AG10803 (cell line): ENCODE data around the gene GAST.

ENCODE experiments used
- DNase-seq: peaks from one replicate; pipeline ENCODE4 v3.0.0; 2010; ENCODE audit warnings: low read depth
- H3K4me3 ChIP-seq: 2 replicates; pipeline ENCODE4 v1.5.1; 2011; ENCODE audit warnings: mild to moderate bottlenecking, low read length, control low read depth
- TF ChIP-seq, protein P1 (sequence below): conservative IDR thresholded peaks from 2 replicates; pipeline ENCODE4 v1.5.1; 2011; ENCODE audit warnings: mild to moderate bottlenecking, low read length, control low read depth, inconsistent platforms

GAST gene

DNA sequence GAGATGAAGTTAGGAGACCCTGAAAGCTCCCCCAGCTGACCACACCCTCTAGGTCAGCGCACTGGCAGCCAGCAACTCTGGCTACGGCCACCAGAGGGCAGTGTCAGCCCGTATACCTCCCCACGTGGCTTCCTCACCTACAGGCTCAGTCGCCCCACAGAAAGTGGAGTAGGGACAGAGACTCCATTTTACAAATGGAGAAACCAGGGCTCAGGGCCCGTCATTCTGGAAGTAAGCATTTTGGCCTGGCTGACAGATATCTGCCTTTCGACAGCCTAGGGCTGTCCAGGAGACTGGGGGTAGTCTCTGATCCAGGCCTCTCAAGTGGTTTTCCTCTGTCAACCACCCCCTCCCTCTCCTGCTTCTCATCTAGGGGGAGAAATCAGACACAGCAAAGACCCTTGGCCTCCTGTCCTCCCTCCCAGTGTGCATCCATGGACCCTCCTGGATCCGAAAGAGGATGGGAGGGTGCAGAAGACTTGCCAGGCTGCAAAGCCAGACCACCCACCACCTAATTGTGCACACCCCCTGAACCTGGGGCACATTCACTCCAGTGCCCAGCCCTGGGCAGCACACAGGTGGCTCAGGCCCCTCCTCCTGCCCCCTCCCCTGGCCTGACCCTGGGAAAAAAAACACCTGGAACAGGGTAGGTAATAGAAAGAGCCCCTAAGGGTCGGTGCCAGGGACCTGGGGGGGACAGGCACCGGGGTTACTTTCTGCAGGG is 26.1 kb downstream of the GAST start:
- TF ChIP-seq, protein P1, sequence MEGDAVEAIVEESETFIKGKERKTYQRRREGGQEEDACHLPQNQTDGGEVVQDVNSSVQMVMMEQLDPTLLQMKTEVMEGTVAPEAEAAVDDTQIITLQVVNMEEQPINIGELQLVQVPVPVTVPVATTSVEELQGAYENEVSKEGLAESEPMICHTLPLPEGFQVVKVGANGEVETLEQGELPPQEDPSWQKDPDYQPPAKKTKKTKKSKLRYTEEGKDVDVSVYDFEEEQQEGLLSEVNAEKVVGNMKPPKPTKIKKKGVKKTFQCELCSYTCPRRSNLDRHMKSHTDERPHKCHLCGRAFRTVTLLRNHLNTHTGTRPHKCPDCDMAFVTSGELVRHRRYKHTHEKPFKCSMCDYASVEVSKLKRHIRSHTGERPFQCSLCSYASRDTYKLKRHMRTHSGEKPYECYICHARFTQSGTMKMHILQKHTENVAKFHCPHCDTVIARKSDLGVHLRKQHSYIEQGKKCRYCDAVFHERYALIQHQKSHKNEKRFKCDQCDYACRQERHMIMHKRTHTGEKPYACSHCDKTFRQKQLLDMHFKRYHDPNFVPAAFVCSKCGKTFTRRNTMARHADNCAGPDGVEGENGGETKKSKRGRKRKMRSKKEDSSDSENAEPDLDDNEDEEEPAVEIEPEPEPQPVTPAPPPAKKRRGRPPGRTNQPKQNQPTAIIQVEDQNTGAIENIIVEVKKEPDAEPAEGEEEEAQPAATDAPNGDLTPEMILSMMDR, result peak; percentile 96
- H3K4me3 ChIP-seq, result no peak overlapping the region
- peak; percentile 62 for DNase-seq

DNA sequence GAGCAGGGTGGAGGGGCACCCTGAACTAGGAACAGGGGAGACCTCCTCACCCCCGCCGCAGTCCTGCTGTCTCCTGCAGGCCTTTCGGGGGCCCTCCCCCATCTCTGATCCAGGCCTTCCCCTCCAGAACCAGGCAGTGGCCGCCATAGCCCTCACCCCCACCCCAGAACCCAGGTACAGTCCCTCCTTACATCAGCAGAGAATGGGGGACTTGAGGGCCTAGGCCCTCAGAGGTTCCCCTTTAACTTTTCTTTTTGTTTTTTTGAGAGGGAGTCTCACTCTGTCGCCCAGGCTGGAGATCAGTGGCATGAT is 26.6 kb downstream of the GAST start:
- no peak for DNase-seq
- H3K4me3 ChIP-seq, result no peak overlapping the region
- TF ChIP-seq, protein P1, result no peak

DNA sequence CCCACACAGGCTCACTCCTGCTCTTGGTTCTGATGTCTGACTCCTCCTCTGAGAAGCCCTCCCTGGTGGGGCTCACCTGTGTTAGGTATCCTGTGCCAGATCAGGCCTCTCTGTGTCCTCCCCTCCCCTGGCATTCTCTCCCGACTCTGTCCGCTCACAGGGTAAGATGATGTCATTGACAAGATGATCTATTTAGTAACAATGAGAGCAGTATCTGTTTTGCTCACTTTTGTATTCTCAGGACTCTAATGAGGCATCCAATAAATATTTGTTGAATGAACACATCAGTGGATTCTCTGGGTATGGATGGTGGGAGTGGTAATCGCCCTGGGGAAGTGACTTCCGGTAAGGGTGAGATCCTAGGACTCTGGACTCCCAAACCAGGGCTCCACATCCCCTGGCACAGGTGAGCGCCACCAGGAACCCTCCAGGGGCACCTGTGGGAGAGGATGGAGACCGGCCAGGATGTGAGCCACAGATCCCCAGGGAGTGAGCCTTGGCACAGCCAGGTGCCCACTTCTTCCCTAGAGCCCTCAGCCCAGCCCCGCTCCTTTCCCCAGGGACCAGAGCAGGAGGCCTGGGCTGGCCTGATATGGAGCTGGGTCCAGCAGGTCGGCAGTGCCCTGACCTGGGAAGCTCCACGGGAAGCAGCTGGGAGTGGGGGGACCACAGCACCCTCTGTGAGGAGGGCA is 27.7 kb downstream of the GAST start:
- DNase-seq, result peak; percentile 49
- TF ChIP-seq, protein P1, result no peak
- no peak overlapping the region for H3K4me3 ChIP-seq

DNA sequence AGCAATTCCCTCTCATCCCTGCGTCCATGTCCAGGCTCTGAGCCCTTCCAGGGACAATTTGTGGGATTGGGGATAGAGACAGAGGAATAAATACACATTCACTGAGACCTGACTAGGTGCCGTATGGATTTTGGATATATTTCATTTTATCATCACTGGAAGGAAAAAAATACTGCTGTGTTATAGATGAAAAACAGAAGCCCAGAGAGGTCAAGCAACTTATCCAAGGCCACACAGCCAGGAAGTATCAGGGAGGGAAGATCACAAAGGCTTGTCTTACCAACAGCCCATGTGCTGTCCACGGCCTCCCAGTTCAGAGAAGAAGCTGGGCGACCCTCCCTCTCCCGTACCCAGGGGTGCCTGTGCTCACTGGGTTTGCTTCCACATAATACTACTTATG is 28.4 kb downstream of the GAST start:
- H3K4me3 ChIP-seq, result no peak overlapping the region
- no peak for DNase-seq
- TF ChIP-seq, protein P1, result no peak

DNA sequence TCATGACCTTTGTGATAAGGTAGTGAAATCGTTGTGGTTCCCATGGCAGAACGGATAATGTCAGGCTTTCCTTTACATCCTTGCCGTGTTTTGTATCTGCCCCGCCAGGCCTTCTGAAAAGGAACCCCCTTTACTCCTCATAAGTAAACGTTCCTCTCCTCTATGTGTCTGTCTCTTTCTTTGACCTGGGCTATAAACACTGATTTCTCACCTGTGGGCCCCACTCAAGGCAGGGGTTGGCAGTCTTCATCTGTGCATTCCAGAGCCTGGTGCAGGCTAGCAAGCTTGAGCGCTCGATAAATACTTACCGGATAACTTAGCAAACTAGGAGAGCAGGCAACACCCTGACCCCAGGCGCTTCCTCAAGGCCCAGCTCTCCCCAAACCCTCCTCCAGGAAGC is 29.6 kb downstream of the GAST start:
- TF ChIP-seq, protein P1, result no peak
- no peak for DNase-seq
- no peak overlapping the region for H3K4me3 ChIP-seq

DNA sequence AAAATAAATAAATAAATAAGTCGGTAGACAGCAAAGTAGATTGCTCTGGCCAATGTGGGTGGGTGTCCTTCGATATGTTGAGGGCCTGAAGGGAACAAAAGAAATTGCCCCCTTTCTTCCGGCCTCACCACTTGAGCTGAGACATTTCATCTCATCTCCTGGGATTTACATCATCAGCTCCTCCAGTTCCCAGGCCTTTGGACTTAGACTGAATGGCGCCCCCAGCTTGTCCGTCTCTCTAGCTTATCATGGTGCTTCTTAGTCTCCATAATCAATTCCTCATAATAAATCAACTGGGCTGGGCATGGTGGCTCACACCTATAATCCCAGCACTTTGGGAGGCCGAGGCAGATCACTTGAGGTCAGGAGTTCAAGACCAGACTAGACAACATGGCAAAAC is 36.1 kb downstream of the GAST start:
- DNase-seq, result no peak

More for the DNA sequence above, 36.1 kb downstream of the GAST start:
- H3K4me3 ChIP-seq, result no peak overlapping the region
- TF ChIP-seq, protein P1, result no peak
